HAP-1 (cell line): ENCODE data around the gene PRICKLE2.

ENCODE experiments used
- DNase-seq, 2 experiments: peaks; one replicate each; pipeline ENCODE4 v3.0.0-alpha.2; 2016 to 2020; ENCODE audit warnings: low spot score in 2 of 2
- H3K27me3 ChIP-seq: fragments of 250-450 bp; sonication (Bioruptor Pico); 2 replicates; pipeline ENCODE4 v1.5.1; 2020; ENCODE audit warnings: low read depth, mild to moderate bottlenecking, moderate library complexity
- H3K36me3 ChIP-seq: fragments of 250-450 bp; sonication (Bioruptor Pico); replicated peaks from 2 replicates; pipeline ENCODE4 v1.5.1; 2020; ENCODE audit warnings: mild to moderate bottlenecking
- H3K4me1 ChIP-seq: fragments of 250-450 bp; sonication (Bioruptor Pico); 2 replicates; pipeline ENCODE4 v1.5.1; 2020; ENCODE audit warnings: mild to moderate bottlenecking
- H3K4me3 ChIP-seq: fragments of 250-450 bp; sonication (Bioruptor Pico); 2 replicates; pipeline ENCODE4 v1.5.1; 2020; ENCODE audit warnings: mild to moderate bottlenecking, moderate library complexity
- H3K9me3 ChIP-seq: fragments of 250-450 bp; sonication (Bioruptor Pico); 2 replicates; pipeline ENCODE4 v1.5.1; 2020; ENCODE audit warnings: mild to moderate bottlenecking, moderate library complexity
- in situ Hi-C: fragments of 300-500 bp; cut with MboI; formaldehyde crosslinking; loops from 3 replicates; pipeline ENCODE4 v1.14.3; 2020; ENCODE audit warnings: low sequenced_read_pairs, inconsistent platforms, mixed read lengths

Gene PRICKLE2, protein sequence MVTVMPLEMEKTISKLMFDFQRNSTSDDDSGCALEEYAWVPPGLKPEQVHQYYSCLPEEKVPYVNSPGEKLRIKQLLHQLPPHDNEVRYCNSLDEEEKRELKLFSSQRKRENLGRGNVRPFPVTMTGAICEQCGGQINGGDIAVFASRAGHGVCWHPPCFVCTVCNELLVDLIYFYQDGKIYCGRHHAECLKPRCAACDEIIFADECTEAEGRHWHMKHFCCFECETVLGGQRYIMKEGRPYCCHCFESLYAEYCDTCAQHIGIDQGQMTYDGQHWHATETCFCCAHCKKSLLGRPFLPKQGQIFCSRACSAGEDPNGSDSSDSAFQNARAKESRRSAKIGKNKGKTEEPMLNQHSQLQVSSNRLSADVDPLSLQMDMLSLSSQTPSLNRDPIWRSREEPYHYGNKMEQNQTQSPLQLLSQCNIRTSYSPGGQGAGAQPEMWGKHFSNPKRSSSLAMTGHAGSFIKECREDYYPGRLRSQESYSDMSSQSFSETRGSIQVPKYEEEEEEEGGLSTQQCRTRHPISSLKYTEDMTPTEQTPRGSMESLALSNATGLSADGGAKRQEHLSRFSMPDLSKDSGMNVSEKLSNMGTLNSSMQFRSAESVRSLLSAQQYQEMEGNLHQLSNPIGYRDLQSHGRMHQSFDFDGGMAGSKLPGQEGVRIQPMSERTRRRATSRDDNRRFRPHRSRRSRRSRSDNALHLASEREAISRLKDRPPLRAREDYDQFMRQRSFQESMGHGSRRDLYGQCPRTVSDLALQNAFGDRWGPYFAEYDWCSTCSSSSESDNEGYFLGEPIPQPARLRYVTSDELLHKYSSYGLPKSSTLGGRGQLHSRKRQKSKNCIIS

DNA sequence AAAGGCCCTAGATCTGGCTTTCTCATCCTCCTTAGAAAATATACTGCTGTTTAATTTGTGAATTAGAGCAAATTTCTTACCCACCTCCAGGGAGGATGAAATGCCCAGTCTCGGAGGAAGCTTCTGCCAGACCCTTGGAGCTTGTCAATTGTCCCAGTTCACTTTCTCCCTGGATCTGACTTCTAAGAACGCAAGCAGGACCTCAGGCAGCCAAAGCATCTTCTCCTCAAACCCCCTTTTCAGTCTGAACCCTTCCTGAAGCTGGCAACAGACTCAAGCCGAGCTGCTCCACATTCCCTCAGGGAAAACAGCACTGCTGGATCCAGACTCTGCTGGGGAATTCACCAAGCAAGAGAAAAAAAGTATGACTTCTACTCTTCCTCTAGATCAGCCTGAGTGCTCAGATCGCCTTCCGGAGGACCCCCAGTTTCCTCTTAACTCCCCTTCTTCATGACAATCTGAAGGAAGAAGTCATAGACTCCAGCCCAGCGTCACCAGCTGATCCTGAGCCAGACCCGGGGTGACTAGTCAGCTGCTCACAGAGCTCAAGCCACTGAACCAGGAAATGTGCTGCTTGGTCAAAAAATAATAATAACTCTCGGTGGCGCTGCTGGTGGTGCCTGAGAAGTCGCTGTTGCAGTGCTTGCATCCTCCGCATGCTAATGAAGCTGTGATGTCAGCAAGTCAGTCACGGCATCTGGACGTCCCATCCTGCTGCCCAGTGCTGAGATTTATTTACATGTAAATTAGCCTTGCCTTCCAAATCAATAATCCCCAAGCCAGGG is at the start of gene PRICKLE2:
Gene PRICKLE2 (minus strand): TSS at position 641 of the 785 bp plus-strand sequence. CDS start 26,539 bp downstream, outside the sequence.
- Histone ChIP-seq H3K27me3 (no peaks in the 10 kb centered on the region), H3K36me3 (no peaks in the 10 kb centered on the region), H3K9me3 (no peaks in the 10 kb centered on the region), H3K4me3 (peak within 1 kb of the TSS; percentile 23), H3K4me1 (peaks cover 19% of the 10 kb centered on the region)
- DNase-seq, result peak; percentile 84 to 92
- in situ Hi-C loops, result no loop called here

DNA sequence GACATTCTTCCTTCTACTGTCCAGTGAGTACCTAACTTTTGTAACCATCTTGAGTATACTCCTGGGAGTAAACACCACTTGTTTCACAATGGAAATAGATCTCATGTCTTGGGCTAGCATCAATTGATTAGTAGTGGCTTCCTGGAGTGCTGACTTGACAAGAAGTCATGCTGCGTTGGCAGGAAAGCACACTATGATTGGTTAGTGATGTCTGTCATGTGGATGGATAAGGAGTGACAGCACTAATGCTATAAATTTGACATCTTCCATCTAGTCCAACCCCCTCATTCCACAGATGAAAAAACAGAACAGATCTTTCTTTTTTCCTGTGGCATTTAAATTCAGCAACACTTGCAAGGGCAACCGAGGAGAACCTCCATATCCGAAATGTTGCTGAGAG is 47.6 kb upstream of the PRICKLE2 start:
- in situ Hi-C loops, result no loop called here
- Histone ChIP-seq H3K9me3 (no peaks in the 10 kb centered on the region), H3K4me3 (no peak overlapping the region), H3K4me1 (no peaks in the 10 kb centered on the region), H3K27me3 (no peaks in the 10 kb centered on the region), H3K36me3 (no peaks in the 10 kb centered on the region)
- no peak for DNase-seq

DNA sequence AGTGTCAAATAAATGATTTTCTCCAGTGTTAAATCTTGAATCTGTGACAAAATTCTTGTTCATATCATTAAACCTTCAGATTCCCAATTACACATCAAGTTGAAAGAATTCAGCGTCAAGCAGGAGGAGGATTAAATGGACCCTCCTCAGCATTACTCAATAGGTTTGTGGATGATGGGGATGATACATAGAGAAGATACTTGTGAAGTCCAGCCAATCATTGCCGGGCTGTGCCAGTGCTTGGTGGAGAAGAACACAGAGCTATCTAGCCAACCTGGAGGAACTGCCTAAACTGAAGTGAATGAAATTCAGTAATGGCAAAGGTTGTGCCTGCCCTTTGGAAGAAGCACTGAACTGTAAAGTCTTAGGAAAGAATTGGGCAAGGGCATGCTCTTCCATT is 47.0 kb upstream of the PRICKLE2 start:
- H3K27me3 ChIP-seq, result no peaks in the 10 kb centered on the region
- H3K4me3 ChIP-seq, result no peak overlapping the region
- no peaks in the 10 kb centered on the region for H3K4me1 ChIP-seq
- no peaks in the 10 kb centered on the region for H3K9me3 ChIP-seq
- no peak for DNase-seq
- no peaks in the 10 kb centered on the region for H3K36me3 ChIP-seq
- in situ Hi-C loops, result no loop called here

DNA sequence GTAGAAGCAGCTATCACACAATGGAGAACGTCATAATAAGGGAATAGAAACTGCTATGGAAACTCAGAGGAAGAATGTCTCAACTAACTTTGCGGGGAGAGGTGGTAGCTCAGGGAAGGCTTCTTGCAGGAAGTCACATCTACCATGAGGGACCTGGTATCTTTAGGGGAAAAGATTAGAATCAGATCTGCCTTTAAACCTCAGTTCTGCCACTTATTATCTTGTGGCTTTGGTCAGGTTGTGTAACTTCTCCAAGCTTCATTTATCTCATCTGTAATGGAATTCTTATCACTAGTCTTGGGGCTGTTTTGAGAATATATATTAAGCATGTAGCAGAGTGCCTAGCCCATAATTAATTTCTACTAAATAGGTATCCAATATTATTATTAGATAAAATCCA is 46.4 kb upstream of the PRICKLE2 start:
- H3K4me1 ChIP-seq, result no peaks in the 10 kb centered on the region
- DNase-seq, result no peak
- H3K9me3 ChIP-seq, result no peaks in the 10 kb centered on the region
- H3K27me3 ChIP-seq, result no peaks in the 10 kb centered on the region
- no peaks in the 10 kb centered on the region for H3K36me3 ChIP-seq
- no peak overlapping the region for H3K4me3 ChIP-seq
- in situ Hi-C loops, result no loop called here

DNA sequence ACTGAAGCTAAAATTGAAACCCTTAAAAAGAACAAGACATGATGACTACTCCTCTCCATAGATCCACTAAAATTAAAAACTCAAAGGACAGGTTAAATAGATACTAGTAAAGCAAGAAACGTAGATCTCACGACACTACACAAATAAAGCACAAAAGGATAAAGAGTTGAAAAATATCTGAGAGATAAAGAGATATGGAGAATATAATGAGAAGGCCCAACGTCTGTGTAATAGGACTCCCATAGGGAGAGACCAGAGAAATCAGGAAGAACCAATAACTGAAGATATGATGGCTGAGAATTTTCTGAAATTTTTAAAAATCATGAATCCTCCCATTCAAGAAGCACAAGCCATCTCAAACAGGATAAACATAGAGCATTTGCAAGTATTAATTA is 45.6 kb upstream of the PRICKLE2 start:
- Histone ChIP-seq H3K4me3 (no peak overlapping the region), H3K36me3 (no peaks in the 10 kb centered on the region), H3K4me1 (no peaks in the 10 kb centered on the region), H3K27me3 (no peaks in the 10 kb centered on the region), H3K9me3 (no peaks in the 10 kb centered on the region)
- in situ Hi-C loops, result no loop called here
- DNase-seq, result no peak

DNA sequence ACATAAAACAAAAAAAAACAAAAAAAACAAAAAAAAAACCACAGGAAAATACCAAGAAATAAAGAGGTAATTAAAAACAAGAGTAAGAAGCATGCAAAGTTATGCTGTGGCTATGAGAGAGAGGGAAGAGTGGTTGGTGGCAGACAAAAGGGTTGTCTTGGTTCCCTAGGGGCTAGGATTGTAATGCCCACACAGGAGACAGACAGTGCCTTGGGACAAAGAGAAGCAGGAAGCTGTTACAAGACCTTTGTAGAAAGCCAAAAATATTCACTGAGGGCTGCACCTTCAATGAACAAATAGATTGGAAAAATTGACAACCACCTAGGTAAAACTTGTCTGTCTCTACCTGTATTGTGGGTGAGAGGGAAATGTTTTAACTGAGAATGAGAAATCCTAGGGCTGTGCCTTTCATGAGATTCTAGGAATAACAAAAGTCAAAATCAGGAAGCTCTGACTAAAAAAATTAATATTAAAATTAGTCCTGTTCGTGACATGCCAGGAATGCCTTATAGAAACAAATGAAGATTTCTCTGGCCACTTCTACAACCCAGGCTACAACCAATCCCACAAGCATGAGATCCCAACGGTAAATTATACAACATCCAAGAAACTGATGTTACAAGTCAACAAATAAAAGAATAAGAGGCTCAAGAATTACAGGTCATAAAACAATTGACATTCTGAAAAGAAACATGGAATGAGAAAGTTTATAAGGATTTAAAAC is 45.0 kb upstream of the PRICKLE2 start:
- Histone ChIP-seq H3K27me3 (peaks cover 3% of the 10 kb centered on the region), H3K36me3 (no peaks in the 10 kb centered on the region), H3K4me1 (no peaks in the 10 kb centered on the region), H3K9me3 (no peaks in the 10 kb centered on the region), H3K4me3 (no peak overlapping the region)
- no peak for DNase-seq
- in situ Hi-C loops, result no loop called here

DNA sequence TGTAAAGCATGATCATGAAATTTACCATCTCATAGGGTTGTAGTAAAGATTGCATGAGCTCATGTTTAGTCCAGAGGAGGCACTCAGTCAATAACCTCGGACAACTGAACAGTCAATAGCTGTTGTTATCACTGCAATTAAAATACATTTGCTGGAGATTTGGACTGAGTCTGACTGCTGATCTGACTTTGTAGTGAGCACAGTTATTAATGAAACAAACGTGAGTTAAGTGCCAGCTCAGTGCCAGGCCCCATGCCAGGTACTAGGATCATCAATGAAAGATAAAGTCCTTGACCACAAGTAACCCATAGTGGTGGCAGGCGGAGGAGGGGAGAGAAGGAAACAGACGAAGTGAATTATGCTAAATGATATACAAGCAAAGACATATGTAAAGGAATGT is 43.7 kb upstream of the PRICKLE2 start:
- H3K4me3 ChIP-seq, result no peak overlapping the region
- no peaks in the 10 kb centered on the region for H3K9me3 ChIP-seq
- peaks cover 6% of the 10 kb centered on the region for H3K27me3 ChIP-seq
- in situ Hi-C loops, result no loop called here
- no peak for DNase-seq
- no peaks in the 10 kb centered on the region for H3K4me1 ChIP-seq
- no peaks in the 10 kb centered on the region for H3K36me3 ChIP-seq

DNA sequence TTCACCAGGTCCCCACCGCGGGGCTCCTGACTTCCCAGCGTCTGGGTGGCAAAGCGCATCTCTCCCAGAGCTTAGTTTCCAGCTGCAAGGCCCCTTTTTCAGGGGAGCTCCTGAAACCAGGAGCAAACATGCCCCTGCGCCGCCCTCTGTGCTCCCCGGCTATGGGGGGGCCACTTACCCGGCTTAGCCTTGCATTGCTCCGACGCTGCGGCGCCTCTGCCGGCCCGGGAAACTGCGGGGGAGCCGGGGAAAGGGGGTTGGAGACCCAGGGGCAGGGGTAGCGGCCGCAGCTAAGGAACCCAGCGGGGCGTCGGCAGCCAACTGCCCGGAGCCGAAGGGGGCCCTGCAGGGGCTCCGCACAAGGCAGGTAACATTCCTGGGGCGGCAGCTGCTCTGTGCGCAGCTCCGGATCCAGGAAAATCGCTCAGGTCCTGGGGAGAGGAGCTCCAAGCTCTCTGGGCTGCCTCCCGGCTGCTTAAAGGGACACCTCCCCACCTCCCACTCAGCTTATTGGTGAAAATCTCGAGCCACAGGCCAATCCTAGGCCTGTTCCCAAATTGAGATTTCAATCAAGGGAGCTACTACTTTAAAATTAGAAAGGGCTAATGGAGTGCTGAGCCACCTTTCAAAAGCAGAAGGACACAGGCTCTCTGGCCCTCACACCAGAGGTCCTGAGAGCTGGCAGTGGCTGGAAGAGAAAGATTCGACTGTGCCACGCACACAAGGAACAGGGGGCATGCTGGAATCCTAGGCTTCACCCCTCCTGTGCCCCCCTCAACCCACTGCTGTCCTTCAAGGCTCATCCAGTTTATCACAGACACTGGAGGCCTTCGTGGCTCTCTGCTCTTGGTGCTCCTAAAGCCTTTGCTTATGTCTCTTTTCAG is 42.7 kb upstream of the PRICKLE2 start:
- Histone ChIP-seq H3K9me3 (no peaks in the 10 kb centered on the region), H3K4me1 (no peaks in the 10 kb centered on the region), H3K4me3 (no peak overlapping the region), H3K36me3 (no peaks in the 10 kb centered on the region), H3K27me3 (peaks cover 6% of the 10 kb centered on the region)
- DNase-seq, result no peak
- in situ Hi-C loops, result no loop called here

DNA sequence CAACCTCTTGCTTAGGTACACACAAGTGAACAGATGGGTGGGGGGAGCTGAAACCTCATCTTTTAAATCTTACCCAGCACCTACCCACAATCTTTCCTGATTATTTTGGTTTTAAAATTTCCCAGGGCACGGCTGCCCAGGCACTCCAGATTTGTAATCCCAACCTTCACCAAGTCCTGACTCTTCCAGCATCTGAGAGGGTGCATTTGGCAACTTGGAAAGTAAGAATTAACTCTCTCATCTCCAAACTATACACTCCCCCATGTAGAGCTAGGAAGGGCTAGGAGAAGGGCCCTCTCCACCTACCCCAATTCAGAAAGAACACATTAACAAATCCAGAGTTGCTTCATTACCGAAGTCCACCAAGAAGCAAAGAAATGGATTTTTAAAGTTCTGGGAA is 41.7 kb upstream of the PRICKLE2 start:
- Histone ChIP-seq H3K4me1 (no peaks in the 10 kb centered on the region), H3K4me3 (no peak overlapping the region), H3K9me3 (no peaks in the 10 kb centered on the region), H3K36me3 (no peaks in the 10 kb centered on the region), H3K27me3 (peaks cover 6% of the 10 kb centered on the region)
- in situ Hi-C loops, result no loop called here
- no peak for DNase-seq

DNA sequence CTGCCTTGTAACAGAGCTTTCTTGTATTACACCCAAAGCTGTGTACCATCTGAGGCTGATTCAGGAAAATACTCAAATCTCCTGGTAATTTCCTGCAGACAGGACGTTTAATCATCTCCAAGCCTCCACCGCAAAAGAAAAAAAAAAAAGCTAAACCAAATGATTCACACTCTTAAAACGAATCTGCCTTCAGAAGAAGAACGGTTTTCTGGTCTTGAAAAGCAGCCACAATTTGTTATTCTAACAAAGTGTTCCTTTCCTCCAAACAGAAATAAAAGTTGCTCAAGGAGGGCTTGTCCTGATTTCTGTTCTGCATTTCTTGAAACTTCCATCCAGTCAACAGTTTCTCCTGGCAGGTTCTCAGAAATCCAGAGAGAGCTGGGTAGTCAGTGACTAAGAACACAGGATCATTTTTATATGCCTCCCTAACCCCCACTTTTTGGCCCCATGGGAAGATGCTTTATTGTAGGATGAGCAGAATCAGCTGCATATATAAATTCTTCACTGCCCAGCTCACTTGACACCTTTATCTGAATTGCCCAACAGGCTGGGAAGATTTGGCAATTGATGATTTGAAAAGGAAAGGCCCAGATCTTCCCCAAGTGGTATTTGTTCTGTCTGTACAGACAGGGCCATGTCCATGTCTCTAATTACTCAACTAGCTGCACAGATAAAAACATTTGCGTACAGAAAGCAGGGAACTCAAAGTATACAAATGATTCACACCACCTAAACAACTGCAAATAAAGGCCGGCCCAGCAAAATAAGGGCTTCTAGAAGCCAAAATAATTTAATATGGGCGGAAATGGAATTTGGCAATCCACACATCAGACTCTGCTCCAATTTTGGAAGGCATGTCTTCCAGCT is 41.0 kb upstream of the PRICKLE2 start:
- DNase-seq, result no peak
- Histone ChIP-seq H3K36me3 (no peaks in the 10 kb centered on the region), H3K27me3 (peaks cover 6% of the 10 kb centered on the region), H3K4me3 (no peak overlapping the region), H3K4me1 (no peaks in the 10 kb centered on the region), H3K9me3 (no peaks in the 10 kb centered on the region)
- in situ Hi-C loops, result no loop called here

DNA sequence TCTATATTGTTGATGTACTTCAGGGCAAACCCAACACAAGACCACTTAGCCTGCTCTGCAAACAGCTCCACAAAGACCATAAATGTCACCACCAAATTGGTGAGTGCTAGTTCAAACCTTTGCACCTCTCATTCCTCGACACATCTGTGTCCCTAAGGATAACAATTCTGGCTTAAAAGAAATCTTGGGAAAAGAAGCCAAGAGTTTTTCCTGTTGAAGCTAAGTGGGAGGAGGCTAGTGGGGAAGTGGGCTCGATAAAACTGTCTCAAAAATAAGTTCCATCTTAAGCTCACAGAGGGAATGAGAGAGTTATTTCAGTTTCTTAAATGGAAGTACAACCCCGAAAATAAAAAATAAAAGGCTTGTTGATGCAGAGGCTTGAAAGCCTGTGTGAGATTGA is 40.4 kb upstream of the PRICKLE2 start:
- H3K27me3 ChIP-seq, result peaks cover 6% of the 10 kb centered on the region
- in situ Hi-C loops, result no loop called here
- no peaks in the 10 kb centered on the region for H3K36me3 ChIP-seq
- DNase-seq, result no peak
- H3K4me3 ChIP-seq, result no peak overlapping the region
- no peaks in the 10 kb centered on the region for H3K9me3 ChIP-seq
- H3K4me1 ChIP-seq, result no peaks in the 10 kb centered on the region
